Nucleus accumbens (tissue), 56 donors: ENCODE results near the gene ACTN1.

Experiments used
- DNase-seq, 56 donors: peaks; one replicate each; lab custom pipeline; 2025; lab: John Stamatoyannopoulos, UW

ACTN1 gene

GRCh38 chr14:68924186-68925158 lies 54.6 kb downstream of the ACTN1 start:
- no peak for DNase-seq

DNA sequence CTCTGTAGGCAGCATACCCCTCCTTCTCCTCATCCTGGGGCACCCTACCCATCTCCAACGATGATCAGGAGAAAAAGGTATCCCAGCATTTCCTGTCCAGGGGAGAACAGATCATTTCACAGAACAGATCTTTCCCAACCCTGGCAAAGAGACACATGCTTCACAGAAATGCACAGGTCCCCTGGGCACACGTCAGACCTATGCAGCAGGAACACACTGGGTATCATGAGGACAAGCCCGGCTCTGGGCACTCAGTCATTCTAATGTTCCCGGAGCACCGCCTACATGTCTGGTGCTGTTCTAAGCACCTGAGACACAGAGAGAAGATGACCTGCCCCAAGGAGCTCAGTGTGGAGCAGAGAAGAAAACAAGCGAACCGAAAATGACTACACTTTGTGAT lies 56.2 kb downstream of the ACTN1 start:
- DNase-seq: no peak

DNA sequence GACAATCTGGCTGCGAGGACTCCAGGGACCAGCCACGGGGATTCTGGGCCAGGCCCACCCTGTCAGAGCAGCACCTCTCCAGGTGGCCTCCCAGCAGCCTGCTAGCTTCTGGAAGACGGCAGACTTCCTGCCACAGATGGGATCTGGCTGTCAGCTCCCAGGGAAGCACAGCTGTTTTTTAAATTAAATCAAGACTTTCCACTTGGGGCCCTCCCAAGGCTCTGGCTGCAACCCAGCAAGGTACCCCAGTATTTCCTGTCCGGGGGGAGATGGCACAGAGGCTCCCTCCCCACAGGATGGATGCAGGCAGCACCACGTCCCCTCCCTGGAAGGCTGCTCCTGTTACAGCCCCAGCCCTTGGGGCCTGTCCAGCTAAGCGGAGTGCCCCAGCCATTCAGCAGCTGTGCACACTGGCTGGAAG lies 56.9 kb downstream of the ACTN1 start:
- no peak for DNase-seq

- no peak for DNase-seq
Observed at GRCh38 chr14:68921666-68922065, 57.4 kb downstream of the ACTN1 start.

DNA sequence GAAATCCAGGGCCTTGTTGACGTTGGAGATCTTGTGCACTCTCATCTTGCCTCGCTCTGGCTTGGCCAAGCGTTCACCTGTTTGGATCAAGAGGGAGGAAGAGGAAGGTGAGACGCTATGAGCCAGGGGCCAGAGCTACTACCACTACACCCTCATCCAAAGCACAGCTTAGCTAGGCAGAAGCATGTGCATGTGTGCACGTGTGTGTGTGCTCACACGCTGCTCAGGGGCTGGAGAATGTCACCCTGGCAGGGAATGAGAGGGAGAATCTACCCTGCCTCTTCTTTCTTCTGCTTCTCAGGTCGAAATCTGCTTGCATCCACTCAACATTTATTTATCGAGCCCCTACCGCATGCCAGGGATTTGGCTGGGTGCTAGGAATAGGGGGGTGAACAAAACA lies 58.1 kb downstream of the ACTN1 start:
- DNase-seq: no peak

DNA sequence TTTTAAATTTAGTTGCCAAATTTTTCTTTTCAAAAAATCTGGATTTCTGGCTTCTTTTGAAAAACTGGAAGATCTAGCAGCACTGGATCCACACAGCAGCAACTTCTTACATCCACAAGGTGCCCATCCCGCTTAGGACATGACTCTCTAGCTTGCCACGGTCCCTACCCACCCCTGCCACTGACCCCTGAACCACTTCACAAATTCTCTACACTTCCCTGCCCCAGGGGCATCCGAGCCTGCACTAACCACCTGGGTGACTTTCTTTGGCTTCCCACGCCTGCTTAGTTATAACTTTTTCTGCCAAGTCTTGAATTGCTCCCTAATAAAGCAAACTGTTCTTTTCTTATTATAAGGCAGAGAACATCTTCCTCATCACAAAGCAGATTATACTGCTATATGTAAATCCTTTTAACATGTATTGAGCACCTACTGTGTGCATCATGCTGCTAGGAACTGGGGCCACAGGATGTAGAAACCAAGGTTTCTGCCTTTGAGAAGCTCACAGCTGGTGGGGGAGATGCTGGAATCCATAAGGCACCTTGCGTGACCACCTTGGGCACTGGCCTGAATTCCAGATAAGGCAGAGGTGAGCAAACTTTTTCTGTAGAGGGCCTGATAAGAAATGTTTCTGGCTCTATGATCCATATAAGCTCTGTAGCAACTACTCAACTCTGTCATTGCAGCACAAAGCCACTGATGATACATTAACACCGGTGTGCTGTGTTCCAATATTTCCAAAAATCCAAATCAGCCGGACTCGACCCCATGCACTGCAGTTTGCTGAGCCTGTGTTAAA lies 59.8 kb downstream of the ACTN1 start:
- DNase-seq: no peak

DNA sequence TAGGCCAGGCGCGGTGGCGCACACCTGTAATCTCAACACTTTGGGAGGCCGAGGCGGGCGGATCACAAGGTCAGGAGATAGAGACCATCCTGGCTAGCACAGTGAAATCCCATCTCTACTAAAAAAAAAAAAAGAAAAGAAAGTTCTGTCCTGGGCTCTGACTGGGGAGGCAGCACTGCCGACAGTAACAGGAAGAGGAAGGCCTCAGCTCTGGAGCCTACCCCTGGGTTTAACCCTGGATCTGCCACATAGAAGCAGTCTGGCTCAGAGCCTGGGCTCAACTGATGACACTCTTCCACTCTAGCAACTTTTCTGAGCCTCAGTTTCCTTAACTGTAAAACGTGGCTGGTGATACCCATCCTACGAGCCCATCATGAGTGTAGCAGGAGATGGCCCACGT lies 60.5 kb downstream of the ACTN1 start:
- DNase-seq: no peak

GRCh38 chr14:68916358-68916941 lies 62.7 kb downstream of the ACTN1 start:
- no peak for DNase-seq

DNA sequence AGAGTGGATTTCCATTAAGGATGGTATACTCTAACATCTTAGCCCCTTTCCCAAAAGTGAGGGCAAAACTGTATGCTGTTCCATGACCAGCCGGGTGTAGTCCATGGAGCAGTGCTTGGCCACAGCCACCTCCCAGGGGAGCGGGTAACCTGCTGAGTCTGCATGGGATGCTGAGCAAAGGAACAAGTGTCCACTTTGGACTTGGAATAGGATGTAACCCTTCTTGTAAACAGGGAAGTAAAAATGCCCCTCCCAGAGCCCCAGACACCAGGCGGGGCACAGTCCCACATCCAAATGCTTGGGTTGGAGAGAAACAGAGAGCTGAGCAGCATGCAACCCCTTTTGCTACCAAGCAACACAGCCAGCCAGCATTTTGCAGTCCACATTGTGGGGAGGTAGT lies 65.6 kb downstream of the ACTN1 start:
- no peak for DNase-seq

- DNase-seq: peak in 38 of 56 donors; percentile 1 to 72 (median 21)
Observed at GRCh38 chr14:68911594-68912227, 67.4 kb downstream of the ACTN1 start.

- peak in 5 of 56 donors; percentile 9 to 34 (median 18) for DNase-seq
Observed at GRCh38 chr14:68910540-68910939, 68.6 kb downstream of the ACTN1 start.

DNA sequence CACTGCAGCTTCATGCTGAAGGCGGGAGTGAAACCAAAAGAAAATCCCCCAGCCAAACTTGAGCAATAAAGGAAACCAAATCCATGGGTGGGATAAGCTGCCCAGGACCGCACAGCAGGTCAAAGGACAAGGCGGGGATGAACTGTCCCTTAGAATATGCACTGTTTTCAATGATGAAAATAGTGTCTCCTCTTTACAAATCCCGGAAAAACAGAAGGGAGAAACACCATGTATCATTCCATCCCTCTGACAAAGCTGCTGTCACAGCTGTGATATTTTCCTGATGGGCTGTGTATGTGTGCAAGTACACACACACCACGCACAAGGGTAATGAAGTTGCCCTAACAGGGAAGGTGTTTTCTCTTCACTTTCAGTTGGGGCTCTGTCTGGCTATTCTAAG lies 70.3 kb downstream of the ACTN1 start:
- DNase-seq: no peak

- no peak for DNase-seq
Observed at GRCh38 chr14:68908201-68908600, 70.9 kb downstream of the ACTN1 start.

GRCh38 chr14:68906439-68906838 lies 72.7 kb downstream of the ACTN1 start:
- DNase-seq: no peak

DNA sequence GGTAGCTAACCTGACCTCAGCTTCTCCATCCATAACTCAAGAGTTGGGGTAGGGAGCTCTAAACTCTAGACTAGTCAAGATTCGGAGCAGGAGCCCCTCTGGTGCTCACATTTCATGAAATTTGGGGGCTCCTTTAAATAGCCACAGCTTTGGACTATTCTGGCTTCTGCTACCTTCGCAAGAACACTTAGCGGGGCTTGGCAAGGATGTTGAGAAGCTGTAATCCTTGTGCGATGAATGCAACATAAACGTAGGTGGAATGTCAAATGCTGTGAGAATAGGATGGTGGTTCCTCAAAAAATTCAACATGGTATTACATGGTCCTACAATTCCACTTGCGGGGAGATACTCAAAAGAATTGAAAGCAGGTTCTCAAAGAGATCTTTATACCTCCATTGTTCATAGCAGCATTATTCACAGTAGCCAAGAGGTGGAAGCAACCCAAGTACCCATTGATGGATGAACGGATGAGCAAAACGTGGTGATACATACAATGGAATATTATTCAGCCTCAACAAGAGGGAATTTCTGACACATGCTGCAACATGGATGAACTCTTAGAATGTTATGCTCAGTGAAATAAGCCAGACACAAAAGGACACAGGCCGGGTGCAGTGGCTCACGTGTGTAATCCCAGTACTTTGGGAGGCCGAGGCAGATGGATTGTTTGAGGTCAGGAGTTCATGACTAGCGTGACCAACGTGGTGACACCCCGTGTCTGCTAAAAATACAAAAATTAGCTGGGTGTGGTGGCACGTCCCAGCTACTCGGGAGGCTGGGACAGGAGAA lies 73.8 kb downstream of the ACTN1 start:
- DNase-seq: no peak

DNA sequence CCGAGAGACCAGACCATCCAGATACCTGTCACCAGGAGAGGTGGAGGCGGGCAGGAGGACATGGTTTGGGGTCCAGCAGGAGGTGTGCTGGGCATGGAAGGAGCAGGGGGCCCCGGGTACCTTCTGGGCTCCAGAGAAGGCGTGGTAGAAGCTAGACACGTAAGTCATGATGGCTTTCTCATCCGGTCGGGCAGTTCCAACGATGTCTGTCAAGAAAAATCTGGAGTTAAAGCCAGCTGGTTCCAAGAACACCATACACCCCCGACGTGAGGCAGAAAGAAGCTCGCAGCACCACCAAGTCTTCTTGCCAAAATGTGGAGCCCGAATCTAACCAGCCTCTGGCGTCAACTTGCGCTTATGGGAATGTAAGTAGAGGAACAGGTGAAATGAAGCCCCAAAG lies 76.7 kb downstream of the ACTN1 start:
- no peak for DNase-seq

DNA sequence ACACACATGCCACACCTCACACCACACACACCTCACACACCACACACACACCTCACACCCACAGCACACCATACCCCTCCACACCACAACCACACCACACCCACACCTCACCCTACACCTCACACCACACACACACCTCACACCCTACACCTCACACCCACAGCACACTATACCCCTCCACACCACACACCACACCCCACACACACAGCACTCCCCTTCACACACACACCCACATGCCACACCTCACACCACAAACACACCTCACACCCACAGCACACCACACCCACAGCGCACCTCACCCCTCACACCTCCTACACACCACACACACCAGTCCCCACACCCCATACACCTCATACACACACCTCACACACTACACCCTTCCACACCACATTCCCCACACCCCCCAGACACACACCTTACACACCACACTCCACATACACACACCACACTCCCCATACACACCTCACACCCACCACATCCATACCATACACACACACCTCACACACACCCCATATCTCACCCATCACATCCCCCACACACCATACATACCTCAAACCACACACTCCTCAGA lies 80.0 kb downstream of the ACTN1 start:
- DNase-seq: no peak

DNA sequence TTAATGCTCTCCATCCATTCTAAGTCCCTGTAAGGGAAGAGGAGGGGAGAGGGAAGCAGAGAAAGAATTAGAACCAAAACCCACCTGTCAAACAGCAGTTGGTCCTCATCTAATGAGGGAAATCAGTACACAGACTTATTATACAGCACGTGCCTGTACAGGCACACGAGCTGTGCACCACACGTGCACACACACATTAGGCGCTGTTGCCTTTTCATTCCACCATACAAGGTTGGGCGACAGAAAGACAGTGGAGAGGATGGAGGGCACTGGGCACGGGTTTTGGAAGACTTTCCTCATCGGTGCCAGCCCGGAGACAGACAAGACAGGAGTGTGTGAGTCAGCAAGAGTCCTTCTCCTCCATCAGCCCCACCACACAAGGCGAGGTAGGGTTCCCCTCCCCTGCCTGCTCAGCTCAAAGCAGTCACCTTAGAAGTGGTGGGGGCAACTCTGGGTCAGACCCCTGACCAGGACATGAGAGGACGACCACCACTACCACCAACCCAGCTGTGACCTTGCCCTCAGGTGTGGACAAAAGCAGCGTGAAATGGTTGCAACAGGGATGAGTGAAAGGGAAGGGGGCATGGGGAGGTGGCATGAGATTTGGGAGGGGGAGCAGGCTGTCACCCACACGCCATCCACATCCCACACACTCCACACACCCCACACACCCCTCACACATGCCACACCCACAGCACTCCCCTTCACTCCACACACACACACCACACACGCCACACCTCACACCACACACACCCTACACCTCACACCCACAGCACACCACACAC lies 80.7 kb downstream of the ACTN1 start:
- DNase-seq: no peak
